IMR-90 (cell line): ENCODE data around the gene MAMLD1. TPM values are rescaled to one million over a fixed set of nuclear protein-coding genes. Genes with fewer than 3 reads are reported as not detected.

Experiments used
- ATAC-seq: fragments of 200-7000 bp; cut with Tn5 transposase; 2 replicates; pipeline ENCODE4 v1.9.1; 2020; ENCODE audit warnings: low read depth, mild to moderate bottlenecking, moderate library complexity
- BruUV-seq: library from RNA; stranded (reverse); fragments of 400-500 nt; replicated peaks from 2 replicates; lab custom pipeline; 2021; lab: Mats Ljungman, UMichigan
- CTCF ChIA-PET: fragments of 300-600 bp; formaldehyde crosslinking; extraction: SDS; loops from one replicate; lab custom pipeline; 2021; ENCODE audit warnings: antibody characterized with exemption; lab: Yijun Ruan, JAX
- POLR2A ChIA-PET: fragments of 300-600 bp; sonication (Branson Sonifier 250); formaldehyde crosslinking; loops from one replicate; lab custom pipeline; 2022; ENCODE audit warnings: antibody characterized with exemption; ENCODE audit not compliant: unreplicated experiment; lab: Charles Lee
- DNase-seq: peaks from one replicate; pipeline ENCODE4 v3.0.0; 2013
- H2AFZ ChIP-seq: replicated peaks from 2 replicates; pipeline ENCODE3; 2013; ENCODE audit warnings: low read length, mild to moderate bottlenecking; ENCODE audit not compliant: poor library complexity
- H2AK5ac ChIP-seq: 2 replicates; pipeline ENCODE4 v1.6.1; 2013; ENCODE audit warnings: low read depth, low read length, inconsistent platforms
- H2AK9ac ChIP-seq: replicated peaks from 2 replicates; pipeline ENCODE3; 2013; ENCODE audit warnings: mild to moderate bottlenecking, low read depth, low read length, moderate library complexity; ENCODE audit not compliant: poor library complexity
- H2BK120ac ChIP-seq: 2 replicates; pipeline ENCODE4 v1.6.1; 2013; ENCODE audit warnings: low read depth, low read length, inconsistent platforms
- H2BK15ac ChIP-seq: 3 replicates; pipeline ENCODE4 v1.6.1; 2013; ENCODE audit warnings: low read depth, low read length, inconsistent platforms
- H2BK20ac ChIP-seq: 2 replicates; pipeline ENCODE4 v1.6.1; 2013; ENCODE audit warnings: low read depth, mild to moderate bottlenecking, inconsistent platforms, low read length, moderate library complexity
- H2BK5ac ChIP-seq: 2 replicates; pipeline ENCODE4 v1.6.1; 2013; ENCODE audit warnings: mild to moderate bottlenecking, low read depth, low read length, inconsistent platforms; ENCODE audit not compliant: poor library complexity, severe bottlenecking
- H3K14ac ChIP-seq: replicated peaks from 2 replicates; pipeline ENCODE4 v1.6.1; 2013; ENCODE audit warnings: low read depth, low read length, inconsistent platforms
- H3K18ac ChIP-seq: 2 replicates; pipeline ENCODE4 v1.6.1; 2013; ENCODE audit warnings: low read depth, low read length, control low read depth
- H3K23ac ChIP-seq: 2 replicates; pipeline ENCODE4 v1.6.1; 2013; ENCODE audit warnings: low read depth, low read length, inconsistent platforms
- H3K27ac ChIP-seq: 2 replicates; pipeline ENCODE4 v1.5.1; 2013; ENCODE audit warnings: mild to moderate bottlenecking, control low read depth, low read length; ENCODE audit not compliant: insufficient read depth
- H3K27me3 ChIP-seq: 2 replicates; pipeline ENCODE4 v1.6.1; 2013; ENCODE audit warnings: low read length; ENCODE audit not compliant: control insufficient read depth, insufficient read depth
- H3K36me3 ChIP-seq: 2 replicates; pipeline ENCODE4 v1.6.1; 2013; ENCODE audit warnings: low read length, mixed read lengths; ENCODE audit not compliant: control insufficient read depth, insufficient read depth
- H3K4ac ChIP-seq: 2 replicates; pipeline ENCODE4 v1.6.1; 2013; ENCODE audit warnings: low read depth, low read length, inconsistent platforms
- H3K4me1 ChIP-seq: 2 replicates; pipeline ENCODE4 v1.6.1; 2013; ENCODE audit warnings: low read length, mixed read lengths; ENCODE audit not compliant: control insufficient read depth, insufficient read depth
- H3K4me2 ChIP-seq: 2 replicates; pipeline ENCODE4 v1.6.1; 2013; ENCODE audit warnings: low read depth, mild to moderate bottlenecking, control low read depth, low read length, moderate library complexity
- H3K4me3 ChIP-seq: 2 replicates; pipeline ENCODE4 v1.5.1; 2013; ENCODE audit warnings: low read depth, mild to moderate bottlenecking, control low read depth, low read length, moderate library complexity; ENCODE audit not compliant: insufficient read depth
- H3K56ac ChIP-seq: 2 replicates; pipeline ENCODE4 v1.6.1; 2013; ENCODE audit warnings: low read length, inconsistent platforms; ENCODE audit not compliant: insufficient read depth; ENCODE audit errors: extremely low read depth
- H3K79me1 ChIP-seq, 2 experiments: 2 replicates each; pipeline ENCODE4 v1.6.1; 2013; ENCODE audit warnings: low read length in 2 of 2, inconsistent platforms in 1 of 2, low read depth in 1 of 2
- H3K9ac ChIP-seq: 2 replicates; pipeline ENCODE4 v1.6.1; 2013; ENCODE audit warnings: low read depth, low read length, control low read depth
- H3K9me1 ChIP-seq: 2 replicates; pipeline ENCODE4 v1.6.1; 2013; ENCODE audit warnings: low read length, inconsistent platforms; ENCODE audit not compliant: insufficient read depth
- H3K9me3 ChIP-seq: 2 replicates; pipeline ENCODE4 v1.6.1; 2013; ENCODE audit warnings: low read length; ENCODE audit not compliant: control insufficient read depth, insufficient read depth
- H4K20me1 ChIP-seq: 2 replicates; pipeline ENCODE4 v1.6.1; 2013; ENCODE audit warnings: low read length, inconsistent platforms; ENCODE audit not compliant: insufficient read depth
- H4K5ac ChIP-seq: 2 replicates; pipeline ENCODE4 v1.6.1; 2013; ENCODE audit warnings: mild to moderate bottlenecking, low read depth, low read length, control low read depth
- H4K8ac ChIP-seq, 2 experiments: 2 replicates each; pipeline ENCODE4 v1.6.1; 2013; ENCODE audit warnings: low read depth in 2 of 2, low read length in 2 of 2, control low read depth in 1 of 2, inconsistent platforms in 1 of 2
- H4K91ac ChIP-seq: 2 replicates; pipeline ENCODE4 v1.6.1; 2013; ENCODE audit warnings: low read depth, low read length, inconsistent platforms; ENCODE audit not compliant: insufficient read depth
- BHLHE40 ChIP-seq: fragments of 150-350 bp; IDR thresholded peaks from 2 replicates; pipeline ENCODE4 v1.6.1; 2016; ENCODE audit warnings: mild to moderate bottlenecking, low read depth, low read length
- CEBPB ChIP-seq: IDR thresholded peaks from 2 replicates; pipeline ENCODE4 v1.6.1; 2012; ENCODE audit warnings: low read depth, low read length, improper control_type of control experiment
- CHD1 ChIP-seq: IDR thresholded peaks from 2 replicates; pipeline ENCODE4 v1.6.1; 2012; ENCODE audit warnings: low read depth, low read length, improper control_type of control experiment
- CTCF ChIP-seq: conservative IDR thresholded peaks from 2 replicates; pipeline ENCODE4 v1.5.1; 2012; ENCODE audit warnings: mild to moderate bottlenecking, low read depth, low read length, improper control_type of control experiment
- ELK1 ChIP-seq: fragments of 150-350 bp; IDR thresholded peaks from 2 replicates; pipeline ENCODE4 v1.6.1; 2016; ENCODE audit warnings: low read depth, mild to moderate bottlenecking, low read length, moderate library complexity, borderline replicate concordance
- FOS ChIP-seq: fragments of 150-350 bp; IDR thresholded peaks from 2 replicates; pipeline ENCODE4 v1.6.1; 2016; ENCODE audit warnings: low read depth, low read length
- MAFK ChIP-seq: IDR thresholded peaks from 2 replicates; pipeline ENCODE4 v1.6.1; 2012; ENCODE audit warnings: low read depth, low read length, improper control_type of control experiment
- MXI1 ChIP-seq: IDR thresholded peaks from 2 replicates; pipeline ENCODE4 v1.6.1; 2012; ENCODE audit warnings: low read depth, mild to moderate bottlenecking, low read length, moderate library complexity, borderline replicate concordance
- NFE2L2 ChIP-seq: fragments of 150-350 bp; IDR thresholded peaks from 2 replicates; pipeline ENCODE4 v1.6.1; 2016; ENCODE audit warnings: low read depth, mild to moderate bottlenecking, low read length
- POLR2A ChIP-seq: IDR thresholded peaks from 2 replicates; pipeline ENCODE4 v1.6.1; 2012; ENCODE audit warnings: mild to moderate bottlenecking, low read depth, low read length
- RCOR1 ChIP-seq: IDR thresholded peaks from 2 replicates; pipeline ENCODE4 v1.6.1; 2012; ENCODE audit warnings: mild to moderate bottlenecking, low read length, improper control_type of control experiment; ENCODE audit not compliant: insufficient replicate concordance
- RFX5 ChIP-seq: IDR thresholded peaks from 2 replicates; pipeline ENCODE4 v1.8.0; 2012; ENCODE audit warnings: low read depth, mild to moderate bottlenecking, low read length, moderate library complexity
- USF2 ChIP-seq: fragments of 150-350 bp; IDR thresholded peaks from 2 replicates; pipeline ENCODE4 v1.6.1; 2017; ENCODE audit warnings: mild to moderate bottlenecking, antibody characterized with exemption, low read length, low read depth
- WGBS, 2 experiments: methylation state at CpG; one replicate each; pipeline versions ENCODE4 v1.1.5 to v1.1.7; 2013; ENCODE audit warnings: missing lambda C conversion rate in 2 of 2; ENCODE audit not compliant: insufficient read length in 1 of 2; ENCODE audit errors: extremely low coverage in 2 of 2; 5-methylcytosine and 5-hydroxymethylcytosine counted together
- dilution Hi-C: fragments of 300-500 bp; cut with HindIII; formaldehyde crosslinking; loops from one replicate; pipeline ENCODE4 v1.14.3; 2018; ENCODE audit warnings: low sequenced_read_pairs; ENCODE audit not compliant: unreplicated experiment
- in situ Hi-C: fragments of 300-500 bp; cut with MboI; formaldehyde crosslinking; loops from 3 replicates; pipeline ENCODE4 v1.14.3; 2019; ENCODE audit warnings: low sequenced_read_pairs, inconsistent platforms, mixed read lengths
- intact Hi-C: fragments of 100-400 bp; cut with micrococcal nuclease; formaldehyde crosslinking; loops from 2 replicates; pipeline ENCODE4 v1.10.0; 2022
- polyA plus RNA-seq, 3 experiments: library from polyadenylated mRNA; depleted of rRNA; stranded (reverse); fragments of >200 nt; gene quantifications; 2 replicates each; pipeline ENCODE4 v1.2.3, GENCODE V29; 2012; ENCODE audit warnings: low replicate concordance in 1 of 3
- total RNA-seq: library from RNA; depleted of rRNA; stranded (reverse); fragments of >200 nt; gene quantifications from 2 replicates; pipeline ENCODE4 v1.2.3, GENCODE V29; 2012

Gene MAMLD1
- total and polyA plus RNA-seq, 2 of the 4 experiments (the other 2 are of a cell fraction), result 1.4 to 11.0 TPM

DNA sequence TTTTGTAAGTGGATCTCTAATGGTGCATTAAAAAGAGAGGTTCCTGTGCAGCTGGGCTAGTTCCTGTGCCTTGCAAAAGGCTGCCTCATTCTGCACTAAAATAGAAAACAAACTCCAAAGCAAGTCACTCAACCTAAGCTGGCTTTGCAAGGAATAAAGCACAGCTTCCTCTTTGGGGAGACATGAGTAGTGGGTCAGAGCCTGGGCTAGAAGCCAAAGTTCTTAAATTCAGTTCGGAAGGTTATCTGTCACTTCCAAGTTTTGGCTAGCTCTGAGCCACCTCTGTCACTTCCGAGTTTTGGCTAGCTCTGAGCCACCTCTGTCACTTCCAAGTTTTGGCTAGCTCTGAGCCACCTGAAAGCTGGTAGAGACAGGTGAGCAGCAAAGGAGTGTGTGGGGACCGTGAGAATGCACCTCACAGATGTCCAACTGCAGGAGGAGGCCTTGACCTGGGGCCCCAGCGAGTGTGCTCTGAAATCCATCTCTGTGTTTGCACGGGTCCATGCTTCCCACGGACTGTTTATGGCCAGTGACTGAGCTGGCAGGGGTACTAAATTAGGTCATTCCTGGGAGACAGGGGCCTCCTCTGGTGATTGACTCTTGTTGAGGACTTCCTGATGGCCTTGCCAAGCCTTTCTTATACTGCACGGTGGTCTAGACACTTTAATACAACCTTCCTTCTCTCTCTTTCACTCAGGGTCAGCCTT, 36.4 kb upstream of the MAMLD1 start (continued):
- TF ChIP-seq MXI1, result no peak

- BruUV-seq, result no TSS peak
- H4K91ac ChIP-seq, result no peak overlapping the region
- DNase-seq (no peak), ATAC-seq (no peak)
- no peak overlapping the region for H2AFZ ChIP-seq
- in situ Hi-C loops (no loop called here), dilution Hi-C loops (no loop called here), intact Hi-C loops (no loop called here)
- no peak overlapping the region for H4K8ac ChIP-seq
- H3K9ac ChIP-seq, result no peak overlapping the region
- CTCF ChIA-PET, result no interaction called here
- 33% methylated on average over 3 of the region's 8 CpGs; no CpG with 5 or more reads in 1 of the 2 experiments for WGBS, 2 experiments
- H3K18ac ChIP-seq, result no peak overlapping the region
- no peak overlapping the region for H4K5ac ChIP-seq
- no peaks in the 10 kb centered on the region; the same call in 1 of the 2 replicates for H3K27me3 ChIP-seq
- H3K36me3 ChIP-seq, result no peaks in the 10 kb centered on the region
- H3K9me3 ChIP-seq, result no peaks in the 10 kb centered on the region
- H2BK120ac ChIP-seq, result no peak overlapping the region
- no peak overlapping the region for H3K56ac ChIP-seq
- H3K9me1 ChIP-seq, result peaks cover 3% of the 10 kb centered on the region; the same call in 1 of the 2 replicates
- H3K14ac ChIP-seq, result no peak overlapping the region
- no peak overlapping the region for H2BK20ac ChIP-seq
- H3K4me3 ChIP-seq, result no peak overlapping the region
- H3K27ac ChIP-seq, result no peak overlapping the region
- no peaks in the 10 kb centered on the region for H3K79me1 ChIP-seq
- H2BK15ac ChIP-seq, result no peak overlapping the region
- H2AK9ac ChIP-seq, result no peak overlapping the region
- H3K4me1 ChIP-seq, result peaks cover 10% of the 10 kb centered on the region
- POLR2A ChIA-PET, result no interaction called here
- H4K20me1 ChIP-seq, result no peaks in the 10 kb centered on the region
- H3K4ac ChIP-seq, result no peak overlapping the region
- H3K23ac ChIP-seq, result no peak overlapping the region
- H2AK5ac ChIP-seq, result no peak overlapping the region
- H3K4me2 ChIP-seq, result no peak overlapping the region
- no peak overlapping the region for H2BK5ac ChIP-seq
- TF ChIP-seq CTCF, result no peak
- no peak for TF ChIP-seq MXI1
- no peak for TF ChIP-seq RFX5
- TF ChIP-seq RCOR1, result no peak
- no peak for TF ChIP-seq POLR2A
- no peak for TF ChIP-seq CHD1
- TF ChIP-seq MAFK, result no peak
- TF ChIP-seq BHLHE40, result no peak
- TF ChIP-seq CEBPB, result no peak
- no peak for TF ChIP-seq ELK1
- no peak for TF ChIP-seq FOS
- TF ChIP-seq NFE2L2, result no peak
- no peak for TF ChIP-seq USF2
Measured at GRCh38 chrX:150329282-150329681, 33.8 kb upstream of the MAMLD1 start.
